Measurements from ENCODE around the gene TAF1D.

TAF1D gene

DNA sequence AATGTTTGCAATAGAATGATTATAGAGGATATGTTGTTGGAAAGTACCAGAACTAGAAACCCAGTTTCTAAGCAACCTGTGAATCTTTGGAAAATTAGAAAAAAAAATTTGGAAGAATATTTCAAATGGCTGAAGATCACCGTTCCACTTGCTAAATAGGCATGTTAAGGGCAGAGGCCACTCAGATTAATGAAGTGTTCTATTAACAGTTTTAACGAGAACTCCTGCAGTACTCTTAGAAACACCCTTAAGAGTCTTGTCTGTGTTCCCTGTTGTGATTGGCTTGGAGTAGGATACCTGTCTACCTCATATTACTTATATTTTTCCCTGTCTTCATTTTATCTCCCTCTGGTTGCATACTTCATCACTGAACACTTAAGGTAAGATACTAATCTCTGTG is 4.8 kb upstream of the TAF1D start:
- DNase-seq = no peak

GRCh38 chr11:93745005-93745755 is 3.9 kb upstream of the TAF1D start:
- DNase-seq = peak; percentile 79

GRCh38 chr11:93744669-93745004 is 3.3 kb upstream of the TAF1D start:
- DNase-seq = no peak

- DNase-seq = no peak
Observed at GRCh38 chr11:93743291-93743690, 2.0 kb upstream of the TAF1D start.

DNA sequence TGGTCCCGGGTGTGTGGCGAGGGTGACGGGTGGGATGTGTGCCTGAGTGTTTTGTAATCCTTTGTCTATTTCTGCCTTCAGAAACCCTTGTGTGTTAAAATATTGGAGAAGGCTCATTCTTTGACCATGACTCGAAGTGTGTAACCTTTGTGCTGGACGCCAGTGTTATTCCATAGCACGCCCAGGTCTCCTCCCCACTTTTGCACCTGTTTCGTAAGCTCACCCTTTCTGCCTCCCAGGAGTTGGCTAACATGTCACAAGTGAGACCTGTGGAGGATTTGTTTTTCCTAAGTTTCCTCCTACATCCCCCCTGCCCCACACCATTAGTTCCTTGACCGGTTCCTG is 559 bp upstream of the TAF1D start:
- peak; percentile 80 for DNase-seq

DNA sequence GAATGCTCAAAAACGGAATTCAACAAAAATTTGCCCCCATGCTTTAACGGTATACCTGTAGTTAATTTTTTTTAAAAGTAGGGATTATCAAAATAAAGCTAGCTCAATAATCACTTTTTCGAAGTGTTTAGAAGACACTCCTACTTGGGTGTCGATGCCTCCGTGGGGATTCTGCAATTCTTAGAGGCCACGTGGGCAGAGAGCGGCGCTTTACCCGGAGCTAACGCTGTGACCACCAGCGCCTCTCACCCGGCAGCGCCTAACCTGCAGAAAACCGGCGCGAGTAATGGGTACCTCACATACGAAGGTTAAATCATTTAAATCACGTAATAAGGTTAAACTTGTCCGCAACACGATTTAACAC is 583 bp downstream of the TAF1D start:
- DNase-seq = peak; percentile 79

GRCh38 chr11:93740031-93740729 is 1.1 kb downstream of the TAF1D start:
- peak; percentile 43 for DNase-seq

DNA sequence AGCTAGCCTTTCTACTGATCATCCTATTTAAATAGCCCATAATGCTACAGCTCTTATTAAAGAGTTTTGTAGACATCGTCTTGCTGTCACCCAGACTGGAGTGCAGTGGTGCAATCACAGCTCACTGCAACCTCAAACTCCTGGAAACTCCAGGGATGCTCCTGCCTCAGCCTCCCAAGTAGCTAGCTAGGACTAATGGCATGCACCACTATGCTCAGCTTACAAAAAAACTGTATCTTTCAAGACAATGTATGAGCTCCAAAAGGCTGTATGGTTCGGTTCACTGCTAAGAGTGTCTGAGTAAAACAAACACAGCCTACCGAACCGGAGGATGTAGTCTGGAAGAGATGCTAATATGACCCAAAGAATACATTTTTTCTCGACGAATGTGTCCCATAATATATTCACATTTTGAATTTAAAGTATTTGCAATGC is 2.6 kb downstream of the TAF1D start:
- no peak for DNase-seq

GRCh38 chr11:93737904-93738612 is 3.2 kb downstream of the TAF1D start:
- DNase-seq = peak; percentile 55

GRCh38 chr11:93736129-93736528 is 5.2 kb downstream of the TAF1D start:
- DNase-seq = no peak

- DNase-seq = no peak
Observed at GRCh38 chr11:93735627-93736026, 5.7 kb downstream of the TAF1D start.

- no peak for DNase-seq
Observed at GRCh38 chr11:93734427-93735222, 6.7 kb downstream of the TAF1D start.

DNA sequence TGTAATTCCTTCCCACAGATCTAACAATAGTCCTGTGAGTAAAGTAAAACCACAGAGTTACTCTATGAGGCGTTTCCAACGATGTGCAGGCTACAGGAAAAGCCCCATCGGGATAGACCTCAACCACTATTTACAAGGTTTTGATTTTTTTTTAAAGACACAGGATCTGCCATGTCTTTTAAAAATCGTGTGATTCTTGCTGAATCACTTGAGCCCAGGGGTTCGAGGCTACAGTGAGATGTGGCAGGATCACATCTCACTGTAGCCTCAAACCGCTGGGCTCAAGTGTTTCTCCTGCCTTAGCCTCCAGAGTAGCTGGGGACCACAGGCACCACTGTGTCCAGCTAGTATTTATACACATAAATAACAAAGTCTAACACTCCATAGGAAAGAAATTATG is 7.8 kb downstream of the TAF1D start:
- DNase-seq = no peak

GRCh38 chr11:93732237-93732892 is 8.9 kb downstream of the TAF1D start:
- no peak for DNase-seq

- DNase-seq = no peak
Observed at GRCh38 chr11:93730108-93731107, 10.9 kb downstream of the TAF1D start.

- DNase-seq = no peak
Observed at GRCh38 chr11:93729129-93729616, 12.1 kb downstream of the TAF1D start.

DNA sequence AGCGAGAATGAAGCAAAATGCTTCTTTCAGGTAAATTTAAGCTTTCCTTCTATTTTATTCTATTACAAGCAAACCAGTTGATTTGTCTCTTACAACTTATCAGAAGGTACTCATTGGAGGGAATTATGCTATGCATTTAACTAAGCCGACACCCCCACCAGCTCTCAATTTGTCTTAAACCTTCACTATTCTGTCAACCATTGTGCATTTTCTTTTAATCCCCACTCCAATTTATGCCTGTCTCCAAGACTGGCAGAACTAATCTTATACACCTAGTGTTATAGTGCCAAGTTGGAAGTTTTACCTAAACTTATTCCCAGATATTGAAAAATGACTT is 12.5 kb downstream of the TAF1D start:
- no peak for DNase-seq

- peak; percentile 48 for DNase-seq
Observed at GRCh38 chr11:93727985-93728791, 13.1 kb downstream of the TAF1D start.

DNA sequence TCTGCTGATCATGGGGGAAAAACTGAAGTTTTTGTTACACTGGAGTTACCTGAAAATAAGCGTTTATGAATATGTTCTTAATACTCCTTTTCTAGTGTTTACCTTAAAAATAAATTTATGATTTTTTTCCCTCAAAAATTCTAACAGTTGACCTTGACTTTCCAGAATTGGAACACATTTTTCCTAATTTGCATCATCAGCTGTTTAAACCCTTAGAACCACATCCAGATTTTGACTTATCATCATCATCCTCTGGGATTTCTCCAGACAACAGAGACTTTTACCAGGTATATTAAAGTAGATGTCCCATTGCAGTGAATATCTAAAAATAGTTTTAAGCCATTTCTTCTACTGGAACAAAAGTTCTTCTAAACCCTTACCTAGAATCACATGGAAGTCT is 17.2 kb downstream of the TAF1D start:
- no peak for DNase-seq

DNA sequence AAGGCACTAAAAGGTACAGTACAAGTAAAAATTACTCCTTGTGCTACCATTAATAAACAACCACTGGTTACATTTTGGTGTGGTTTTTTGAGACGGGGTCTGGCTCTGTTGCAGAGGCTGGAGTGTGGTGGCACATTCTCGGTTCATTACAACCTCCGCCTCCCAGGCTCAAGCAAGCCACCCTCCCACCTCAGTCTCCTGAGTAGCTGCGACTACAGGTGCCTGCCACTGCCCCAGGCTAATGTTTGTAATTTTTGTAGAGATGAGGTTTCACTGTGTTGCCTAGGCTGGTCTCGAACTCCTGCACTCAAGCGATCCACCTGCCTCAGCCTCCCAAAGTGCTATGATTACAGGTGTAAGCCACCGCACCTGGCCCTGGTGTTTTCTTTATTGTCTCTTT is 20.8 kb downstream of the TAF1D start:
- no peak for DNase-seq

- DNase-seq = peak; percentile 18
Observed at GRCh38 chr11:93719310-93719709, 22.0 kb downstream of the TAF1D start.

Data from OCI-M1 (cell line).